Fibroblast of skin of abdomen (primary cell): Measurements from ENCODE around the gene RBM17.
"Not testable (repeated sequence)": the region's sequence is repeated elsewhere in the genome, so short reads cannot be mapped to it uniquely, and the experiment has no call there.

Experiments
- DNase-seq: peaks from one replicate; pipeline ENCODE4 v3.0.0-alpha.2; 2013

RBM17 gene

GRCh38 chr10:6056411-6057135 lies 32.3 kb upstream of the RBM17 start:
- no peak for DNase-seq

GRCh38 chr10:6058682-6059475 lies 30.0 kb upstream of the RBM17 start:
- no peak for DNase-seq

GRCh38 chr10:6059506-6059905 lies 29.3 kb upstream of the RBM17 start:
- no peak for DNase-seq

- no peak for DNase-seq
Measured at GRCh38 chr10:6061056-6061455, 27.8 kb upstream of the RBM17 start.

GRCh38 chr10:6062101-6062771 lies 26.6 kb upstream of the RBM17 start, which contains the start of gene IL2RA:
Gene IL2RA, minus strand, starts transcription at chr10:6062367. Its CDS starts 216 bp downstream, at chr10:6062151.
- DNase-seq = no peak

- DNase-seq = no peak
Measured at GRCh38 chr10:6064119-6064518, 24.7 kb upstream of the RBM17 start.

- not testable (repeated sequence) for DNase-seq
Measured at GRCh38 chr10:6064726-6065125, 24.1 kb upstream of the RBM17 start.

- DNase-seq = no peak
Measured at GRCh38 chr10:6065406-6065805, 23.4 kb upstream of the RBM17 start.

- DNase-seq = no peak
Measured at GRCh38 chr10:6065835-6066234, 23.0 kb upstream of the RBM17 start.

GRCh38 chr10:6067457-6067856 lies 21.4 kb upstream of the RBM17 start:
- no peak for DNase-seq

- DNase-seq = no peak
Measured at GRCh38 chr10:6068006-6068405, 20.8 kb upstream of the RBM17 start.

GRCh38 chr10:6068422-6068821 lies 20.4 kb upstream of the RBM17 start:
- no peak for DNase-seq

- no peak for DNase-seq
Measured at GRCh38 chr10:6069081-6069931, 19.5 kb upstream of the RBM17 start.

- no peak for DNase-seq
Measured at GRCh38 chr10:6070660-6071059, 18.2 kb upstream of the RBM17 start.

- DNase-seq = no peak
Measured at GRCh38 chr10:6071181-6072175, 17.4 kb upstream of the RBM17 start.

- no peak for DNase-seq
Measured at GRCh38 chr10:6072215-6072934, 16.5 kb upstream of the RBM17 start.

- peak; percentile 37 for DNase-seq
Measured at GRCh38 chr10:6074489-6075301, 14.1 kb upstream of the RBM17 start.

- no peak for DNase-seq
Measured at GRCh38 chr10:6077071-6077675, 11.7 kb upstream of the RBM17 start.

- DNase-seq = no peak
Measured at GRCh38 chr10:6079044-6079443, 9.8 kb upstream of the RBM17 start.
